C4-2B (cell line): ENCODE results near the gene FAM229A.

Source experiments
- CTCF ChIP-seq: fragments of 450-650 bp; conservative IDR thresholded peaks from 2 replicates; pipeline ENCODE4 v1.5.1; 2017; ENCODE audit warnings: mild to moderate bottlenecking
- ZFX ChIP-seq: fragments of 450-650 bp; IDR thresholded peaks from 2 replicates; pipeline ENCODE4 v1.6.1; 2017

- no peak for TF ChIP-seq CTCF
- TF ChIP-seq ZFX: peak; percentile 13; the same call in 1 of the 2 replicates
Observed at GRCh38 chr1:32406629-32407111, 44.4 kb upstream of the FAM229A start.
